Right ventricle myocardium superior (tissue), 1 donor: ENCODE data around the gene BCL2L1. TPM values are rescaled to one million over a fixed set of nuclear protein-coding genes. Genes with fewer than 3 reads are reported as not detected.
"Not testable (repeated sequence)": the region's sequence is repeated elsewhere in the genome, so short reads cannot be mapped to it uniquely, and the experiment has no call there.

ENCODE experiments used
- ATAC-seq: fragments of 200-7000 bp; cut with Tn5 transposase; one replicate; pipeline ENCODE4 v1.9.1; 2020; ENCODE audit warnings: mild to moderate bottlenecking; ENCODE audit not compliant: poor library complexity
- DNase-seq: peaks from one replicate; pipeline ENCODE4 v3.0.0-alpha.2; 2020
- intact Hi-C: fragments of 100-400 bp; cut with DNase I; formaldehyde crosslinking; loops from one replicate; pipeline ENCODE4 v1.11.2; 2022
- total RNA-seq: library from RNA; stranded (reverse); fragmentation: NEBNext Ultra II Directional; extraction: Animal tissue kit (Norgen Biotek cat#: 25700); gene quantifications from one replicate; pipeline ENCODE4 v1.2.1, GENCODE V29; 2021
- donor health status: DM: no; HTN: yes; CAD: no; lungs with severe emphysema.

Gene BCL2L1
- total RNA-seq, 1 donor from 2014 or later: 48.7 TPM

DNA sequence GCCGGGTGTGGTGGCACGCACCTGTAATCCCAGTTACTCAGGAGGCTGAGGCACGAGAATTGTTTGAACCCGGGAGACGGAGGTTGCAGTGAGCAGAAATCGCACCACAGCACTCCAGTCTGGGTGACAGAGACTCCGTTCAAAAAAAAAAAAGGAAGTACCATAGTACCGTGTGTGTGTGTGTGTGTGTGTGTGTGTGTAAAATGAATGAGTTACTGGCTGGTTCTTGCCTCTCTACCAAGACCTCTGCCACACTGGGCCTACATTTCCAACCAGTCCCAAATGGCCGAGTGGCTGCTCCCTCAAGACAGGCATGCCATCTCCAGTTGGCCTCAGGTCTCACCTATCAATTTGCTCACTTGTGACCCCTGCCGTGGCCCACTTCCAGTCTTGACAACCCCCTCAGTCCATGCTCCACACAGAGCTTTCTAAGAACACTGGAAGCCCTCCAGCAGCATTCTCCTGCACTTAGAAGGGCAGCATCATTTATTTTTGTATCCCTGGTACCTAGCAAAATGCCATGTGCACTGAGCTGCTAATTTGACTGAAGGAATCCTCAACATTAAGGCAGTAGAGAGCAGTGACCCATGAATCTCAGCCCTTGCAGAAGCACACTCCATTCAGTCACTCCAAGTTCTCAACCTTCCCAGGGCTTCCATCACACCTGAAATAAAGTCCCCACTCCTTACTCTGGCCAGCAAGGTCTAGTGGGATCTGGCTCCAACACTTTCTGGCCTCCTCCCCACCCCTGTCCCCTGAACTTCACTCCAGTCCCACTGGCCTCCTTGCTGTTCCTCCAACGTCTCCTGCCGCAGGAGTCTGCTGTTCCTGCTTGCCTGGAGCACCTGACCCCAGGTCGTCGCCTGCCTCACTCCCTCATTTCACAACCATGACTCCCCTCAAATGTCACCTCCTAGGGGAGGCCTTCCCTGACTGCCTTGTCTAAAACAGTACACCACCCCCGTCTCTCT is 55.1 kb downstream of the BCL2L1 start:
- intact Hi-C loops: no loop called here
- no peak for DNase-seq
- ATAC-seq: no peak

DNA sequence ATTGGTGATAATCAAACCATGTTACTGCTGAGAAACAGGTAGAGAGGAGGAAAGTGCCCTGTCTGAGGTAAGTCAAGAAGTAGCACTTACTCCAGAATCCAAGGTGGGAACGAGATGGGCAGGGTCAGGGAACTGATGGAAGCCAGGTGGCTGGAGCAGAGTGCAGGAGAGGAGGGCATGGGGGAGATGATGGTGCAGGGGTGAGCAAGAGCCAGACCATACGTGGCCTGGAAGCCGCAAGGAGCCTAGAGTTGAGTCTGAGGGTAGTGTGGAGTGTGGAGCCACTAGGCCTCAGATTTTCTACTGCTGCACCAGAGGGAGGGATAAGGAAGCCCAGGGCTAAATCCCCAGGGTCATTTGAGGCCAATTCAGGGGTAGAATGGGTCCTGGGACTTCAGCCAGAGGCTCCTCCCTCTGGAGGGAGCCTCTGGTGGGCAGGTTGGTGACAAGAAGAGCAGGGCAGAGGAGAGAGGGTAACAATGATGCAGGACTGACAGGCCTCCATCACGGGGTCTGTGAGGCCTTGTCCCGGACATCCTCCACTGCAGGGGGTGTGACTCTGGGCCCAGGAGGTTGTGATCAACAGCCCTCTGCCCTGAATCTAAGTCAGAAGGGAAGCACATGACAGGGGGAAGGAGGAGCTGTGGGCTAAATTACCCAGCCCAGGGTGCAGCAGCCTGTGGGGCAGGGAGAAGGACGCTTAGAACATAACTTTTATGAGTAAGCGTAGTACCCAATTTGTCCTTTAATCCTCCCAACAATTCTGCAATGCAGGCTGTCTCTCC is 56.2 kb downstream of the BCL2L1 start:
- intact Hi-C loops: no loop called here
- DNase-seq: peak; percentile 64
- ATAC-seq: peak; percentile 52

DNA sequence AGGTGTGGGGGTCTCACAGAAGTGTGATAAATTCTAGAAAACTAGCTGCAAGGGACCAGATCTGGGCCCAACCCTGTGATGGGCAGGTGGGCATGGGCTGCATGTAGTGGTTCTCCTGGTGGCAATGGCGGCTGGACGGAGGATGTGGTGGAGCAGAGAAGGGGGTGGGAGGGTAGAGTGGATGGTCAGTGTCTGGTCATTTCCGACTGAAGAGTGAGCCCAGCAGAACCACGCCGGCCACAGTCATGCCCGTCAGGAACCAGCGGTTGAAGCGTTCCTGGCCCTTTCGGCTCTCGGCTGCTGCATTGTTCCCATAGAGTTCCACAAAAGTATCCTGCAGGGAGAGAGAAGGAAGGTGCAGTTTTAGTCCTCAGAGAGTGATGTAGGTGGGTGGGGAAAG is 56.9 kb downstream of the BCL2L1 start:
- DNase-seq: no peak
- intact Hi-C loops: no loop called here
- no peak for ATAC-seq

DNA sequence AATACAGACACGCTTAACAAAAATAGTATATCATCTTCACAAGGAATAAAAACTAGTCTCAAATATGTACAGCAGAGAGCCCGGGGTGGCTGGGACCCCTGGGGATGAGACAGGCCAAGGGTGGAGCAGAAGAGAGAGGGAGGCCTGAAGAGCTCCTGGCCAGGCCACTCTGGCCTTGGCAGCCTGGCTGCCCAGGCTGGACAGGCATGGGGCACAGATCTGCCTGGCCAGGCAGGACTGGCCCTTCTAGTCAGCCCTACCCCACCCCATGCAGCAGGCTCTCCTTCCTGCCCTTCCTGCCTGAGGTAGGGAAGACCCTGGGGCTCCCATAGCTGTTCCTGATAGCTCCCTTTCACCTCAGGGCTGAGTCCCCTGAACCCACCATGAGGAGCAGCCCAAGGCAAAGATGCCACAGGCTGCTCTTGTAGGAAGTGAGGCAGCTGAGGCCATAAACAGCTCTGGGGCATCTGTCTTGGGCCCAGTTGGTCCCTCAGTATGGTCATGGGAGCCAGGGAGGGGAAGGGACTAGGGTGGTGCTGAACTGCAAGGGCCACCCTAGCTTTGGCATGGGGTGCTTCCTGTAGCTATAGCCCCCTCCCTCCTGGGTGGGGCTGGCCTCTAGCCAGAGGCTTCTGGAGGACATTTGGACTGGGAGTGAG is 57.8 kb downstream of the BCL2L1 start:
- no peak for ATAC-seq
- no peak for DNase-seq
- intact Hi-C loops: no loop called here

DNA sequence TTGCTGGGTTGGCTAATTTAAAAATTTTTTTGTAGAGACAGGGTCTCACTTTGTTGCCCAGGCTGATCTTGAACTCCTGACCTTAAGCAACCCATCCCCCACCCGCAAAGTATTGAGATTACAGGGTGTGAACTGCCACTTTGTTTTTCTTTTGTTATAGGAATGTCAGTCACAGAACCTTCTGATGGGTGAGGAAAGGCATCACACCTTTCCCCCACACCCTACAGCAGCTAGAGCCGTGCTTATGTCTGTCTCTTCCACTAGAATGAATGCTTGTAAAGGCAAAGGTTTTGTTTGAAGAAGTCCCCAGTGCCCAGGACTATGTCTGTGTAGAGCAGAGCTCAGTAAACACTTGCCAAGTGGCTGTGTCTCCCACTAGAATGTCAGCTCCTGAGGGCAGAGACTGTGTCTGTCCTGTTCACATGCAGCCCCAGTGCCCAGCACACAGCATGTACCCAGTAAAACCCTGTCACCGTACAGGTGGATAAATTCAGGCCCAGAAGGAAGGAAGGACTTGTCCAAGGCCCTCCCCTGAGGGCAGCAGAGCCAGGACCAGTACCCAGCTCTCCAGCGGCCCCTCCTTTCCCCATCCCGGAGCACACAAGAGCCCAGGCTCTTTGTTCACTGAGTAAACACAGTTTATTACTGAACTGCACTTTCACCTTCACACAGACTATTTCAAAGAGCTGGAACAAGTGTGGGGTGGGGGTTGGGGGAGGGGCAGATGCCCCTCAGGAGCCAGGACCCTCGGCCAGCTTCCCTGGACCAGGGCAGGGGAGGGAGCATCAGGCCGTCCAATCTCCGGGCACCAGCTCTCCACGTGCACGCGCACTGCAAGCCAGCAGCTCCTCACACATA is 58.6 kb downstream of the BCL2L1 start:
- ATAC-seq (peak; percentile 7), DNase-seq (no peak)
- intact Hi-C loops: no loop called here

DNA sequence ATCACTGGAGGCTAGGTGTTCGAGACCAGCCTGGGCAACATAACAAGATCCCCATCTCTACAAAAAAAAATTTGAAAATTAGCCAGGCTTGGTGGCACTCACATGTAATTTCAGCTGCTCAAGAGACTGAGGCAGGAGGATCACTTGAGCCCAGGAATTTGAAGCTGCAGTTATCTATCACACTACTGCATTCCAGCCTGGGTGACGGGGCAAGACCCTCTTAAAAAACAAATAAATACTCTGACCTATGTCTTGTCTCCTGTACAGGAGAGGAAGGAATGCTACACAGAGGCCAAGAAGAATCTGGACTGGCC is 59.2 kb downstream of the BCL2L1 start:
- no peak for DNase-seq
- intact Hi-C loops: no loop called here
- ATAC-seq: no peak

DNA sequence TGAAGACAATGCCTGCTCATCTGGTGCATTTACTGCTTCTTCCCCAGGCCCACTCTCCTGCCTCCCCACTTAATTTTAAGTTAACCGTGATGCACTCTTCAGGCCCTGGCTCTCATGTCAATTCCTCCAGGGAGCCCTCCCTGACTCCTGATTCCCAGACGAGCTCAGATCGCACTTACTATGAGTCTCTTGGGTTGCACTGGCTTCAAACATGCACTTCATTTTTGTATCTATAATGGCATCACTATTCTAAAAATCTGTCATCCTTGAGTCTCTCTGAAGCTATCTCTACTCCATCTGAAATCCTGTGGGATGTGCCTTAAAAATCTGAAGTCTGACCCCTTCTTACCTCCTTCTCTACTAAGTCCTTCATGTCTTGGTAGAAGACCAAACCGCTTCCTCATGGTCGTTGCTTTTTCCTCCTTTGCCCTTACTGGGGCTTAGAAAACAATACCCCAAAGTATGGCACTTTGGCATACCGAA is 60.3 kb downstream of the BCL2L1 start:
- intact Hi-C loops: no loop called here
- DNase-seq (no peak), ATAC-seq (no peak)

DNA sequence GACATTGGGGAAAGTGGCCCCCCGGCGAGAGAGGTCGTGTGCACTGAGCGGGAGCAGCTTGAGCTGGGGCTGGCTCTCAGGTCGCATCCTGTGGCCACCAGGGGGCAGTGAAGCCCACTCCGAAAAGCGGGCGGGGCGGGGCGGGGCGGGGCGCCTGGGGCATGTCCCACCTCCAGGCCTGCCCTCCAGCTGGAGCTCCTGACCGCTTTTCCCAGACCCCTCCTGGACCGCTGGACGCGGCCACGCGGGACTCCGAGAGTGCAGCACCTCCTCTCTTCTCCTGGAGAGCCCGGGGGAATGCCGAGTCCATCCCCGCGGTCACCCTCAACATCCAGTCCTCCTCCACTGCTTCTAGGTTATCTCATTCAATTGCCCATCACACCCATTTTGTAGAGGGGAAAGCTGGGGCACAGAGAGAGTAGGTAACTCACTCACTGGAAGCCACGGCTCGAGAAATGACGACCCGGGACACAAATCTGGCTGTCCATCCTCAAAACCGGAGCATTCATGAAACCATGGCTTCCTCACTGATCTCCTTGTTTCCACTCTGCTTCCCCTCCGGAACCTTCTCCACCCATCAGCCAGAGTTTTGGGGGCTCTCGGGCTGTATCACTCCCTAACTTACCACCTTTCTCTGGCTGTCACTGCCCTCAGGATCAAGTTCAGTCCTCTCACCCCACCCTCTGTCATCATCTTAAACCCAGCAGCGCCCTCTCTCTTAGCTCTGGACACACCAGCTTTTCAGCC is 60.9 kb downstream of the BCL2L1 start:
- ATAC-seq (peak; percentile 81), DNase-seq (peak; percentile 89)
- intact Hi-C loops: loop anchor here (2.0 kb wide), 1 partner anchor 61 kb away; the partner anchor contains the start of gene BCL2L1

DNA sequence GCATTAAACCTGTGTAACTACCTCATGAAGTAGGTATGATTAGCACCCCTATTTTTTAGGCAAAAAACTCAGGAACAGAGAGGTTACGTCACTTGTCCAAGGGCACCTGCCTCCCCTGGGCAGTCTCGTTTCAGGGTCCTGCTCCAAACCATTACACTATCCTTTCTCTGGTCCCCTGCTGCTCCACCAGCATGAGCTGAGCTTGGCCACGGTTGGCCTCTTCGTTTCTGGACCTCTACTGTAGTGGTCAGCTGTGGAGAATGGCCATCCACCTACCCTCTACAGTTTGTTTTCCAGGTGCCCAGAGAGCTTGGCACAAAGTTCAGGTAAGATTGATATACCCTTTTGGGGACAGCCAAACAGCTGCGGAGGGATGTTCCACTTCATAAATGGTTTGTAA is 68.1 kb downstream of the BCL2L1 start:
- DNase-seq (no peak), ATAC-seq (no peak)
- intact Hi-C loops: no loop called here

DNA sequence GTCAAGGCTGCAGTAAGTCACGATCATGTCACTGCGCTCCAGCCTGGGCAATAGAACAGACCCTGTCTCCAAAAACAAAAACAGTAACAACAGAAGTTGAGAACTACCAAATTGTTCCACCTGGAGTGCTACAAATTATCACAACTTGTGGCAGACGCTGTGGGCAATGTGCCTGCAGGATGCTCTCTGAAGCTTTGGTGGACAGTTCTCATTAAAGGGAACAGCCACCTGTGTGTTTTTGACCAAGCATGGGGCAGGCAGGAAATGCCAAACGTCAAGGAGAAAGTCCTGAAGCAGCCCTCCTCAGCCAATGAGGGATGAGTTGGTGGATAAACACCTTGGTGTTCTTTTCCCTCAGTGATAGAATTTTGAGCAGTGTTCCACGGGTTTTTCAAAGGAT is 69.1 kb downstream of the BCL2L1 start:
- intact Hi-C loops: no loop called here
- ATAC-seq (no peak), DNase-seq (no peak)

DNA sequence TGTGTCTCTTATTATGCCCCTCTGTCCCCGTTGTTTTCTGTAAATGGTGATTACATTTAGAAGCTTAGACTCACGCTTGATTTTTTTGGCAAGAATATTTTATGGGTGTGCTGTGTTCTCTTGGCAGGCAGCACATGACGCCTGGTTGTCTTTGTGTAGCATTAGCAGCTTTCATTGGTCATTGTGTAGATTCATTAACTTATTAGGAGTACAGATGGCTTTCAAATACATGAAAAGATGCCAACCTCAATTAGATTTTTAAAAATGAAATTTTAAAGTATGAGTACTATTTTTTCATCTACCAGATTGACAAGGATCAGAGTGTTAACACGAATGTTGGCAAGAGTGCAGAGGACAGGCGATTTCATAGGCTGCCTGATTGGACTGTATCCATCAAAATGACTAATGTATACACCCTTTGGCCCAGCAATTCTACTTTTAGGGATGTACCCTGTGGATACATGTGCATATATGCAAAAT is 69.7 kb downstream of the BCL2L1 start:
- intact Hi-C loops: no loop called here
- peak; percentile 13 for DNase-seq

DNA sequence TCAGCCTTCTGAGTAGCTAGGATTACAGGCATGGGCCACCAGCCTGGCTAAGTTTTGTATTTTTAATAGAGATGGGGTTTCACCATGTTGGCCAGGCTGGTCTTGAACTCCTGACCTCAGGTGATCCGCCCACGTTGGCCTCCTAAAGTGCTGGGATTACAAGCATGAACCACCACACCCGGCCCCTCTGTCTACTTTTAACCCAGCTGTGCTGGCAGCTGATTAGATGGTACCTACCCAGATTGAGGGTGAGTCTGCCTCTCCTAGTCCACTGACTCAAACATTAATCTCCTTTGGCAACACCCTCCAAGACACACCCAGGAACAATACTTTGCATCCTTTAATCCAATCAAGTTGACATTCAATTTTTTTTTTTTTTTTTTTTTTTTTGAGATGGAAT is 74.6 kb downstream of the BCL2L1 start:
- intact Hi-C loops, ATAC-seq: not testable (repeated sequence)
- peak; percentile 4 for DNase-seq

More for the DNA sequence above, 69.7 kb downstream of the BCL2L1 start:
- ATAC-seq: peak; percentile 51

DNA sequence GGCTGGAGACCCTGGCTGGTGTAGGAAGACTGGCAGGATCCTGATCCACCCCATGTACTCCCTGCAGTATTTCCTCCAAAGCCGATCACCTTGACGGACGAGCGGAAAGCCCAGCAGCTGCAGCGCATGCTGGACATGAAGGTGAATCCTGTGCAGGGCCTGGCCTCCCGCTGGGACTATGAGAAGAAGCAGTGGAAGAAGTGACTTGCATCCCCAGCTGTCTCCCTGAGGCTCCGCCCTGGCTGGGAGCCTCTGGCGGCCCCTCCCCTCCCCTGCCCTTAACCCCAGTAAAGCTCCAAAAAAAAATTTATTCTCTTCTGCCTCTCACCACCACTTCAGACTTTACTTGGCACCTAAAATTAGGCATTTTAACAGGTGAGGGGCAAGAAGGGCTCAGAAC is 78.0 kb downstream of the BCL2L1 start:
- no peak for ATAC-seq
- peak; percentile 29 for DNase-seq
- intact Hi-C loops: no loop called here

DNA sequence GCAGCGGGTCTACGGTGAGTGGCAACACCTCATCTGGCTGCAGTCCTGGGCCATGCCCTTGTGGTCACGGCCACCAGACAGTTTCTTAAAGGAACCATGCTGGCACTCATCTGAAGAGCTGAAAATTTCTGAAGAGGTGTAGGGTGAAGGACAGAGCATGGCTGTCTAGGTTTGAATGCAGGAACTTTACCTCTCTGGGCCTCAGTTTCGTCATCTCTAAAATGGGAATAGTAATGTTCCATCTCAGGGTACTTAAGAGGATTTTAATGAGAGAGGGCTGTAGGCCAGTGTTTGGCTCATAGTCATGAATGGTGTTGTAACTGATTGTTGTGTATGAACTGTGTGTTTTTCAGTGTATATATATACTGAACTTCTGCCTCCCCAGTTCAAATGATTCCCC is 79.1 kb downstream of the BCL2L1 start:
- peak; percentile 1 for DNase-seq
- ATAC-seq: no peak
- intact Hi-C loops: no loop called here

DNA sequence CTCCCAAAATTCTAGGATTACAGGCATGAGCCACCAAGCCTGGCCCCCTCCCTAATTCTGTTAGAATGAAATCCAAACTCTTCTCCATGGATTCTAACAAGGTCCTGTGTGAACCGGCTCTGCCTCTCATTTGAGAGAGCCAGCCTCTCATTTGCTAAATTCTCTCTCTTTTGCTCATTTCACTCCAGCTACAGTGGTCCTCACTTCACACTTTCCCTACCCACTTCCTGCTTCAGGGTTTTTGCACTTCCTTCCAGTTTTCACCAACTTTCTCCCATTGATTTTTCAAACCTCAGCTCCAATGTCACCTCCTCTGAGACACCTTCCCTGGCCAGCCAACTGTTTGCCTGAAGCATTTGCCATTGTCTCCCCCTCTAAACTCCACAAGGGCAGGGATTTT is 79.8 kb downstream of the BCL2L1 start:
- ATAC-seq (no peak), DNase-seq (no peak)
- intact Hi-C loops: no loop called here

DNA sequence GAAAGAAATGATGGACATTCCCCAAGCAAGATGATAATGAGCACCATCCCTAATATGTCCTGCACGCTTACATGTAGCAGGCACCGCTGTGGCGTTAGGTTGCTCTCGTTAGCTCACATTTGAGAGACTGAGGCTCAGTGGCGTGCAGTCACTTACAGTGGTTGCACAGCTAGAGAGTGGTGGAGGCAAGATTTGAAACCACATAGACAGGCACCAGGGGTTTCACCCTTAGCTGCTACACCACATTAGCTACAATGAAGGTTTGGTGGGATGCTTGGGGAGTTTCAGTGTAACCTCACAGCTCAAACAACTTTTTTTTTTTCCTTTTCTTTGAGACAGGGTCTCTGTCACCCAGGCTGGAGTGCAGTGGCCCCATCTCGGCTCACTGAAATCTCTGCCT is 81.3 kb downstream of the BCL2L1 start:
- ATAC-seq (no peak), DNase-seq (peak; percentile 13)
- intact Hi-C loops: no loop called here

DNA sequence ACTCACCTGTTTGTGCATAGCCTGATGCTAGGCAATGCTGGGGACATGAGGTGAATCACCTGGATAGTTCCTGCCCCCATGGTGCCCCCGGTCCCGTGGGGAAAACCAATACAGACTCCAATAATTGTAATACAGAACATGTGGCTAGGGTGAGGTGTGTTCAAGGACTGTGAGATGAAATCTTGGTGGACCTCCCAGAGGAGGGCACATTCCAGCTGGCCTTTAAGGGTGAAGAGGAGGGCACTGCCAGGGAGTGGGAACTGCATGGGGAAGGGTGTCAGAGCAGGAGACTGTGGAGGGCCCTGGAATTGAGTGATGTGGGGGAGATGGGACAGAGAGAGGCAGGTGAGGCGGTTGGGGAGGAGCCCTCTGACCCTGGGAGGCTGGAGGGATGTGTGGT is 82.4 kb downstream of the BCL2L1 start:
- intact Hi-C loops: no loop called here

DNA sequence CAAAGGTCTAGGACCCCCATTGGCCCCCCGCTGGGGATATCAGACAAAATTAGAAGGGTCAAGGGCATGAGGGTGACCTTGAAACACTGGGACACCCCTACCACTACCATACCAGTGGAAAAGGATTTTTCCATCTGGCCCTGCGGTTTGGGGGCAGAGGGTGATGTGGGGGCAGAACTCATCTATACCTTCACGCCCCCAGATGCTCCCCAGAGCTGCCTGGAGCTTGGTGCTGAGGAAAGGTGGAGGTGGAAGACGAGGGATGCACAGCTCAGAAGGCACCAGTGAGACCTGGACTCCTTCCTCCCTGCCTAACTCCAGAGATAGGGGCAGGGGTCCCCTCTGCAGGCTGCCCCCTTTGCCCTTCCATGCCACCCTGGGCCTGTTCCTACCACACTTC is 83.9 kb downstream of the BCL2L1 start:
- intact Hi-C loops: no loop called here
- no peak for ATAC-seq
- DNase-seq: no peak

More for the DNA sequence above, 82.4 kb downstream of the BCL2L1 start:
- no peak for ATAC-seq
- DNase-seq: peak; percentile 4
